Right lobe of liver (tissue), 4 donors: ENCODE results near the gene MAS1L.

Experiments
- CTCF ChIP-seq, 4 donors: fragments of 200-600 bp in 3 of 4; fragments of 450-650 bp in 1 of 4; IDR thresholded peaks; one replicate each; pipeline versions ENCODE4 v1.5.1 to v1.8.0; 2016 to 2022; ENCODE audit warnings: antibody characterized with exemption in 4 of 4, mild to moderate bottlenecking in 2 of 4
- POLR2A ChIP-seq: fragments of 450-650 bp; IDR thresholded peaks from one replicate; pipeline ENCODE4 v1.6.1; 2017; ENCODE audit warnings: antibody characterized with exemption, mild to moderate bottlenecking
- donor health status: DM: no; HTN: no; CAD: no.
- donor health status: DM: no; HTN: no; CAD: no.
- donor health status: DM: no; HTN: yes; CAD: no.

GRCh38 chr6:29522227-29522626 lies 34.5 kb upstream of the MAS1L start:
- TF ChIP-seq POLR2A, result no peak
- TF ChIP-seq CTCF (IDR thresholded peaks at IDR 0.05), result no peak
